Stimulated activated CD4-positive, alpha-beta T cell treated with anti-CD3 and anti-CD28 coated beads, TNF-alpha, amount 100 ng/mL, for 24 hours (primary cell): ENCODE data around the gene ZDHHC7.
"Not testable (repeated sequence)": the region's sequence is repeated elsewhere in the genome, so short reads cannot be mapped to it uniquely, and the experiment has no call there.

Experiments
- DNase-seq, 3 experiments: peaks; one replicate each; pipeline ENCODE4 v3.0.0-alpha.2; 2020; ENCODE audit warnings: low read depth in 3 of 3

The ZDHHC7 gene, protein sequence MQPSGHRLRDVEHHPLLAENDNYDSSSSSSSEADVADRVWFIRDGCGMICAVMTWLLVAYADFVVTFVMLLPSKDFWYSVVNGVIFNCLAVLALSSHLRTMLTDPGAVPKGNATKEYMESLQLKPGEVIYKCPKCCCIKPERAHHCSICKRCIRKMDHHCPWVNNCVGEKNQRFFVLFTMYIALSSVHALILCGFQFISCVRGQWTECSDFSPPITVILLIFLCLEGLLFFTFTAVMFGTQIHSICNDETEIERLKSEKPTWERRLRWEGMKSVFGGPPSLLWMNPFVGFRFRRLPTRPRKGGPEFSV

DNA sequence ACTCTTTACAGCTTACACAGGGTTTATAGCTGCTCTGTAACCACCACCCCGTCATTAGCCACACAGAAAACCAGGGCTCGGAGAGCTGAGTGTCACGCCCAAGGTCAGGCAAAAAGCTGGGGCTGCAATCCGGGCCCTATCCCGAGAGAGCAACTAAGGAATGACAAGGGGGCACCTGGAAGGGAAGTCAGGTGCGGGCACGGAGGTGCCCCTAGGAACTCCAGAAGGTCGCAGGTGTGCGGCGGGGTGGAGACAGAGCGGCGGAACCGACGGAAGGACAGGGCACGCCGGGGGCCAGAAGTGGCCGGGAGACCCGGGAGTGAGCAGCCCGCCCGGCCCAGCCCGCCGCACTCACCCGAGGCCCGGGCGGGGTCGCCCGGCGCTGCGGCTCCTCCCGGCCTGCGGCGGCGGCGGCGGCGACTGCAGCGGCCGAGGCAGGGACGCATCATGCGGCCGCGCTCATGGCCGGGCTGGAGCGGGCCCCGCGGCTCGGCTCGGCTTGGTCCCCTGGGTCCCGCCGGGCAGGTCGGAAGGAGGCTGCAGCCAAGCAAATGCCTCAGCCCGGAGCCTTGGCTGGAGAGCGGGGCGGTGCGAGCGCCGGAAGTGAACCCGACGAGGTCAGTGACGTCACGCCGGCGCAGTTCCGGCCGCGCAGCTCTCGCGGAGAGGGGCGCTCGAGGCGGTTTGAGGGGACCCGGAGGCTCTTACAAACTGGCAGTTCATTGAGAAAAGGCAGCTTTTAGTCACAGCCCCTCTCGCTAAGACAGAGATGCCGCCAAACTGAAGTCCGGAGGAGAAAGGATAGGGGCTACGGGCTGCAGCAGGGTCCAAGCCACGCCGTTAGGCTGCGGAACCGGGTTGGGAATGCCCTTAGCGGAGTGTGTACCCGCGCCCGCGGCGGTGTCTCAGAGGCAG is at the start of gene ZDHHC7:
ZDHHC7 (minus strand) TSS at position 605 of the 915 bp plus-strand sequence. CDS start 20,917 bp downstream, outside the sequence.
- peak; percentile 70 to 84 (median 75) for DNase-seq

DNA sequence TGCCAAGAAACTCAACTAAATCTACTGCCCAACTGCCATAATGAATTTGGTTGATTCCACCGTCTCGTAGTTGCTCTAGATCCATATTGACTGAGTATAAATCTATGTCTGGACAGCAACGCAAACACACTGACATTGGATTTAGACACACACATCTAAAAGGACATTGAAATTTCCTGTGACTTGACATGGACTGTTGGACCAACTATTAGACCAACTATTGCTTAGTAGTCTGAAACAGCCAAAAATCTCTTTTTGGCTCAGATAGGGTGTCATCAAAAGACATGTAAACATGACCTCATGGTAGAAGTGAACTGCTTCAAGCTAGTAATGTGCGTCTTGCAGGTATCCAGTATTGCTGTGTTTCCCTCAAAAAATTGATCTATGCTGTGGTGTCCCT is 47.6 kb upstream of the ZDHHC7 start:
- no peak for DNase-seq

GRCh38 chr16:85057948-85058347 is 46.6 kb upstream of the ZDHHC7 start:
- no peak for DNase-seq

GRCh38 chr16:85057212-85057889 is 46.0 kb upstream of the ZDHHC7 start:
- DNase-seq, result no peak

- no peak for DNase-seq
Observed at GRCh38 chr16:85056211-85056748, 44.9 kb upstream of the ZDHHC7 start.

DNA sequence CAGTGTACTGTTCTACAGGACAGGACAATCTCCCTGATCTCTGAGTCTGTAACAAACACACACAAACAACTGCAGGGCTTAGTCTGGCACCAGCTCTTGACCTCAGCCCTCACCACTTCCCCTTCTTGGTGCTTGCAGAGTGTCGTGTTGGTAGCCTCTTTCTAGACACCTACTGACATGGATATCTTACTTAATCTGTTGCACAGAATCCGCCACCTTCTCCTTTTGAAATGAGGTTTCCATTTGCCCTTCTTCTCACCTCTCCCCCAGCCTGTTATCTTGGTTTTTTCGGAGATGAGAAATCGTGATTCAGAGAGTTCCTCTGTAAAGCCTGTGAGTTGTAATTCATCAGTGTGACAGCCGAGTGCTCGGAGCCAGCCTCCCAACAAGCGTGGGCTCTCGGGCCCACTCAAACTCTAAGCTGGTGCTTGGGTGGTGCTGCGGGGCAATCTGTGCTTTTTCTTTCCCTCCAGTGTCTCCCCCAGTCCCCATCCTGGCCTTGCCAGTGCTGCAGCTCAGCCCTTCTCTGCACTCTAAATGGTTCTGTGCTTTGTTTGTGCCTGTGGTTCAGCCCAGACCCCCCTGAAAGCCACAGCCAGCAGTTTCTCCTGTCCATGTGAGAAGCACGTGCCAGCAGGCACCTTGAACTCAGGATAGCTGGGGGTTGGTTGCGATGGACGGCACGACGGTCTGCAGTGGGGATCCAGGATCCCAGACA is 44.3 kb upstream of the ZDHHC7 start:
- DNase-seq, result peak; percentile 28 to 66 (median 31)

- DNase-seq, result no peak
Observed at GRCh38 chr16:85054948-85055492, 43.7 kb upstream of the ZDHHC7 start.

GRCh38 chr16:85054321-85054720 is 43.0 kb upstream of the ZDHHC7 start:
- not testable (repeated sequence) for DNase-seq

- no peak for DNase-seq
Observed at GRCh38 chr16:85052536-85052935, 41.2 kb upstream of the ZDHHC7 start.

DNA sequence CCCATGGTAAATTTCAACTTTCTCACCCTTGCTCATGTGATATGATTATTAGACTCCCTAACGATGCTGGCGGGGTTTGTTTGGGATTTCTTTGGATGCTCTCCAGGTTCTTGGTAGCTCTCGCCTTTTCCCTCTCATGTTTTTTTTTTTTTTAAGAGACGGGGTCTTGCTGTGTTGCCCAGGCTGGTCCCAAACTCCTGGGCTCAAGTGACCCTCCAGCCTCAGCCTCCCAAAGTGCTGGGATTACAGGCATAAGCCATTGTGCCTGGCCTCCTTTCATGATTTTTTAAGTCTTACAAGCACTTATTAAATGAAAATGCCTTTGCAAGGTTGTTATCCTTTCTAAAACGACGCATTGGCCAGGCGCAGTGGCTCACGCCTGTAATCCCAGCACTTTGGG is 40.3 kb upstream of the ZDHHC7 start:
- DNase-seq, result no peak

DNA sequence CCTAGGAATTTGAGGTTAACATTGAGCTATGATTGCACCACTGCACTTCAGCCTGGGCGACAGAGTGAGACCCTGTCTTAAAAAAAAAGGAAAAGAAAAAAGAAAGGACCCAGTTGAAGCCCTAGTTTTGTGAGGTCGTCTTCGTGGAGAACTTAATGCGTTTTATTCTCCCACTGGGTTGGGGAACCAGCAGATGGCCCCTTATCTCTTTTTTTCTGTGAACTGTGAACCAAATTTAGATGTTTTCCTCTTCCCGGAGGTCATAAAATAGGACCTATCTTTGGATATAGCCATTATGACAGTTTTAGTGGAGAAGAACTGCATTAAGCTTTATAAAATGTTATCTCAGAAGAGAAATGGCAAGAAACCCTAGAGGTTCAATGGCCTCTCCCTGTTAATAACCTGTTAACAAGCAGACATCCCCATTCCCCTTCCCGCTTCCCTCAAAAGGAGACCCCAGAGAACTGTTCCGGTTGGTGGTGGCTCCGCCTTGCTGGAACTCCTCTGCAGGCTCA is 39.8 kb upstream of the ZDHHC7 start:
- no peak for DNase-seq

DNA sequence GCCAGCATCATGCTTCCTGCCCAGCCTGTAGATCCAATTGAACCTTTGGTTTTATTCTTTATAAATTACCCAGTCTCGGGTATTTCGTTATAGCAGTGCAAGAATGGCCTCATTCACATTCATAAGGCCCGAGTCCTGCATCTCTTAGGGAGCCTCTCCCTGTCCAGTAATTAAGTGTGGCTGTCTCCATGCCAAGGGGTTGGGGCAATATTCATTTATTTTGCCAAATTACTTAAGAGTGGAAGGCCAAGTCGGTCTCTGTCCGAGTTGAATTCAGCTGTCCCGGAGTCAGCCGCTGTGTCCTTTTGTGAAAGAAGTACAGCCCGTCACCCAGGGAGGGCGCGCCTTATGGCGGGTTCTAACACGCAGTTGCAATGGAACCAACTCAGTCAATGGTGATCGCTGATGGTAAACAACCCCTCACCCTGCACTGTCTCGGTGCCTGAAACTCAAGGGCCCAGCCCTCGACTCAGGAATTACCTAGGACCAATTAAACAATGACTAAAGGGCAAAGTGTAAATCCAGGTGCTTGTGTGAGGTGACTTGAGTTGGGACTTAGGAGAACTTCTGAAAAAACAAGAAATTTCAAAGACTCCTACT is 38.5 kb upstream of the ZDHHC7 start:
- DNase-seq, result no peak

DNA sequence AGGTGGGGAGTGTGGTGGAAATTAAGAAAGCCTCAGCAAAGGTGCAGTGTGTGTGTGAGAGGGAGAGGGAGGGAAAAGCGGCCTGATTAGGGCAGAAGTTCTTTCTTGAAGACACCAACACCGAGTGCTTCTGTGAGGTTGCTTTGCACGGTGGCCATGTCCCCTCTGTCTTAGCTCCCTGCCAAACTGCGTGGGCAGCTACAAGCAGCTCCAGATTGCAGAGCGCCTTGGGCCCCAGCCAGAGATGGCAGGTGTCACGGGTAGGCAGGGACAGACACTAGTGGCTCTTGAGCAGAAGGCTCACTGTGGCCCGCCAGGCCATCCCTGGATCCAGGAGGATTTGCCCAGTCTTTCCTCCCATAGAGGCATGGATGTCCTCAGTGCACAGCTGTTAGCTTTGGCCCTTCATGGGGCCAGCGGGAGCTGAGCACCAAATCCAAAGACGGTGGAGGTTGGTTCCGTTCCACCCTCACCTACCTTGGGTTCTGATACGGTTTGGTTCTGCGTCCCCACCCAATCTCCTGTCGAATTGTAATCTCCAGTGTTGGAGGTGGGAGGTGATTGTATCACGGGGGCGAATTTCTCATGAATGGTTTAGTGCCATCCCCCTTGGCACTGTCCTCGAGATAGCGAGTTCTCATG is 37.7 kb upstream of the ZDHHC7 start:
- no peak for DNase-seq

GRCh38 chr16:85047867-85048455 is 36.6 kb upstream of the ZDHHC7 start:
- no peak for DNase-seq

- DNase-seq, result no peak
Observed at GRCh38 chr16:85046931-85047866, 35.9 kb upstream of the ZDHHC7 start.

GRCh38 chr16:85046472-85046916 is 35.2 kb upstream of the ZDHHC7 start:
- DNase-seq, result no peak

DNA sequence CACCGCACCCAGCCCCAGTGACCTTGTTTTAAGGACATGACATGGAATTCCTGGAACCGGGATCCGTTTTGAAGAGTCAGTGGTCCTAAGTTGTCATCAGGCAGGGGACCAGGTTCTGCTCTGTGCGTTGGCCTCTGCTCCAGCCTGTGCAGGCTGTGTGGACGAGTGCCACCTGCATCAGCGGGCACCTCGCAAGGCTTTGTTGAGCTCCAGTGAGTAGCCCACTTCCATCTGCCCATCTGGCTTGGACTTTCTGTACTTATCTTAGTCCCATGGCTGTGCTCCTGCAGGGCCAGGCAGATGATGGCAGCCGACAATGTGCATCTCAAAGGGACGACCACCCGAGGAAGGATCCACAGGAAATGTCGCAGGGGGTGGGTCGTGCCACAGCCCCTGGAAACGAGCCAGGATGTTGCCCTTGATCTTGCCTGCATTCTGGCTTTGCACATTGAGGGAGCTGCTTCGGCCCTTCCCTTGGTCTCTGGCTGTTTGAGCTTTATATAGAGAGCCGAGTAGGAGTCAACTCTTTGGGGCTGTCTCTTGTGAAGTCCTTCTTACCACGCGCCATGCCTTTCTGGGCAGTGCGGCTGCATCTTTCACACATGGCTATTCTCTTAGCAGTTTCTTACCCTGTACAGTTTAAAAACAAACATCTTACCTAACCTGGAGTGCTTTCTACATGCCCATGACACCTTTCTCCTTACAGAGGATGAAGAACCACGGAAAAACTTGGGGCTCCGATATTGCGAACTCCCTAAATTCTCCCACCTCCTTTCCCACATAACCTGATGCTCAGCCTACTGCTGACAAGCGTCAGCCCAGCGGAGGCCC is 34.5 kb upstream of the ZDHHC7 start:
- no peak for DNase-seq
